NT2/D1 (cell line): ENCODE data around the gene ST8SIA5.

Source experiments
- SUZ12 ChIP-seq: IDR thresholded peaks from 2 replicates; pipeline ENCODE4 v1.6.1; 2011; ENCODE audit not compliant: insufficient read length, insufficient read depth; ENCODE audit errors: extremely low read depth
- YY1 ChIP-seq: IDR thresholded peaks from 2 replicates; pipeline ENCODE4 v1.6.1; 2011; ENCODE audit not compliant: insufficient read length, insufficient read depth
- ZNF274 ChIP-seq: IDR thresholded peaks from 2 replicates; pipeline ENCODE4 v1.6.1; 2011; ENCODE audit warnings: mild to moderate bottlenecking, low read depth, low read length

GRCh38 chr18:46652372-46652771 lies 104.5 kb downstream of the ST8SIA5 start:
- no peak for TF ChIP-seq ZNF274
- TF ChIP-seq SUZ12, result no peak
- no peak for TF ChIP-seq YY1
